ENCODE results near the gene INPP4B. TPM values are rescaled to one million over a fixed set of nuclear protein-coding genes. Genes with fewer than 3 reads are reported as not detected.

Gene INPP4B
- total RNA-seq, 1 experiment from 2014 or later, result 114 TPM

GRCh38 chr4:142866685-142867084 is 20.6 kb upstream of the INPP4B start:
- no peaks in the 10 kb centered on the region for H3K9me3 Mint-ChIP-seq (ENCODE audit: low read depth, unreplicated experiment)
- no TSS peak for BruUV-seq (replicated peaks)

GRCh38 chr4:142861351-142861750 is 15.2 kb upstream of the INPP4B start:
- TF ChIP-seq CTCF (IDR thresholded peaks at IDR 0.05; ENCODE audit: unreplicated experiment), result no peak
- no peak for DNase-seq
- no peaks in the 10 kb centered on the region for H3K9me3 Mint-ChIP-seq (ENCODE audit: low read depth, unreplicated experiment)
- H3K36me3 Mint-ChIP-seq (ENCODE audit: insufficient read depth, unreplicated experiment), result no peaks in the 10 kb centered on the region
- no TSS peak for BruUV-seq (replicated peaks)
- H3K4me3 Mint-ChIP-seq (ENCODE audit: low read depth, unreplicated experiment), result no peak overlapping the region
- no peaks in the 10 kb centered on the region for H3K4me1 Mint-ChIP-seq (ENCODE audit: low read depth, unreplicated experiment)
- CTCF ChIA-PET, result no interaction called here
- no peaks in the 10 kb centered on the region for H3K27me3 Mint-ChIP-seq (ENCODE audit: unreplicated experiment)
- intact Hi-C loops (cut with micrococcal nuclease; ENCODE audit: unreplicated experiment), result no loop called here
- H3K27ac Mint-ChIP-seq (ENCODE audit: unreplicated experiment), result no peak overlapping the region

More at GRCh38 chr4:142866685-142867084, 20.6 kb upstream of the INPP4B start:
- TF ChIP-seq CTCF (IDR thresholded peaks at IDR 0.05; ENCODE audit: unreplicated experiment), result no peak
- intact Hi-C loops (cut with micrococcal nuclease; ENCODE audit: unreplicated experiment), result no loop called here
- Mint-ChIP-seq H3K27ac (ENCODE audit: unreplicated experiment) (no peak overlapping the region), H3K36me3 (ENCODE audit: insufficient read depth, unreplicated experiment) (no peaks in the 10 kb centered on the region), H3K27me3 (ENCODE audit: unreplicated experiment) (peaks cover 23% of the 10 kb centered on the region), H3K4me3 (ENCODE audit: low read depth, unreplicated experiment) (no peak overlapping the region), H3K4me1 (ENCODE audit: low read depth, unreplicated experiment) (no peaks in the 10 kb centered on the region)
- DNase-seq, result no peak
- CTCF ChIA-PET, result interaction anchor here (0.6 kb wide), 1 partner anchor 233 kb away, joined by 3 read pairs; no protein-coding TSS in a partner anchor

GRCh38 chr4:142858965-142859364 is 12.9 kb upstream of the INPP4B start:
- no peak overlapping the region for H3K27ac Mint-ChIP-seq (ENCODE audit: unreplicated experiment)
- H3K27me3 Mint-ChIP-seq (ENCODE audit: unreplicated experiment), result no peaks in the 10 kb centered on the region
- CTCF ChIA-PET, result no interaction called here
- no peak for TF ChIP-seq CTCF (IDR thresholded peaks at IDR 0.05; ENCODE audit: unreplicated experiment)
- H3K4me3 Mint-ChIP-seq (ENCODE audit: low read depth, unreplicated experiment), result no peak overlapping the region
- intact Hi-C loops (cut with micrococcal nuclease; ENCODE audit: unreplicated experiment), result loop anchor here (10.0 kb wide), 1 partner anchor 226 kb away; no protein-coding TSS in a partner anchor
- no peak for DNase-seq
- no peaks in the 10 kb centered on the region for H3K4me1 Mint-ChIP-seq (ENCODE audit: low read depth, unreplicated experiment)
- no peaks in the 10 kb centered on the region for H3K9me3 Mint-ChIP-seq (ENCODE audit: low read depth, unreplicated experiment)
- BruUV-seq (replicated peaks), result no TSS peak
- H3K36me3 Mint-ChIP-seq (ENCODE audit: insufficient read depth, unreplicated experiment), result no peaks in the 10 kb centered on the region

- Mint-ChIP-seq H3K36me3 (ENCODE audit: insufficient read depth, unreplicated experiment) (no peaks in the 10 kb centered on the region), H3K27me3 (ENCODE audit: unreplicated experiment) (no peaks in the 10 kb centered on the region), H3K4me3 (ENCODE audit: low read depth, unreplicated experiment) (no peak overlapping the region), H3K9me3 (ENCODE audit: low read depth, unreplicated experiment) (no peaks in the 10 kb centered on the region), H3K4me1 (ENCODE audit: low read depth, unreplicated experiment) (no peaks in the 10 kb centered on the region), H3K27ac (ENCODE audit: unreplicated experiment) (no peak overlapping the region)
- no peak for TF ChIP-seq CTCF (IDR thresholded peaks at IDR 0.05; ENCODE audit: unreplicated experiment)
- intact Hi-C loops (cut with micrococcal nuclease; ENCODE audit: unreplicated experiment), result loop anchor here (10.0 kb wide), 1 partner anchor 226 kb away; no protein-coding TSS in a partner anchor
- no TSS peak for BruUV-seq (replicated peaks)
- CTCF ChIA-PET, result interaction anchor here (0.7 kb wide), 1 partner anchor 115 kb away, joined by 5 read pairs; no protein-coding TSS in a partner anchor
- DNase-seq, result no peak
Measured at GRCh38 chr4:142858446-142858845, 12.3 kb upstream of the INPP4B start.
